Measurements from ENCODE around the gene AQP12B. TPM values are rescaled to one million over a fixed set of nuclear protein-coding genes. Genes with fewer than 3 reads are reported as not detected.

Gene AQP12B
- total RNA-seq, 1 donor from 2014 or later: not detected

- H3K4me3 Mint-ChIP-seq: no peak overlapping the region
- no peak for DNase-seq (ENCODE audit: low spot score in 2 of 2, unreplicated experiment in 2 of 2)
- TF ChIP-seq, protein P1, sequence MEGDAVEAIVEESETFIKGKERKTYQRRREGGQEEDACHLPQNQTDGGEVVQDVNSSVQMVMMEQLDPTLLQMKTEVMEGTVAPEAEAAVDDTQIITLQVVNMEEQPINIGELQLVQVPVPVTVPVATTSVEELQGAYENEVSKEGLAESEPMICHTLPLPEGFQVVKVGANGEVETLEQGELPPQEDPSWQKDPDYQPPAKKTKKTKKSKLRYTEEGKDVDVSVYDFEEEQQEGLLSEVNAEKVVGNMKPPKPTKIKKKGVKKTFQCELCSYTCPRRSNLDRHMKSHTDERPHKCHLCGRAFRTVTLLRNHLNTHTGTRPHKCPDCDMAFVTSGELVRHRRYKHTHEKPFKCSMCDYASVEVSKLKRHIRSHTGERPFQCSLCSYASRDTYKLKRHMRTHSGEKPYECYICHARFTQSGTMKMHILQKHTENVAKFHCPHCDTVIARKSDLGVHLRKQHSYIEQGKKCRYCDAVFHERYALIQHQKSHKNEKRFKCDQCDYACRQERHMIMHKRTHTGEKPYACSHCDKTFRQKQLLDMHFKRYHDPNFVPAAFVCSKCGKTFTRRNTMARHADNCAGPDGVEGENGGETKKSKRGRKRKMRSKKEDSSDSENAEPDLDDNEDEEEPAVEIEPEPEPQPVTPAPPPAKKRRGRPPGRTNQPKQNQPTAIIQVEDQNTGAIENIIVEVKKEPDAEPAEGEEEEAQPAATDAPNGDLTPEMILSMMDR (IDR thresholded peaks at IDR 0.05; ENCODE audit: unreplicated experiment): no peak
- H3K27ac Mint-ChIP-seq: no peak overlapping the region
- peaks cover 3% of the 10 kb centered on the region for H3K36me3 Mint-ChIP-seq
- H3K9me3 Mint-ChIP-seq: no peaks in the 10 kb centered on the region
- no peaks in the 10 kb centered on the region for H3K4me1 Mint-ChIP-seq
- H3K27me3 Mint-ChIP-seq (ENCODE audit: low read depth): no peaks in the 10 kb centered on the region
These were observed 41.2 kb upstream of the AQP12B start for GRCh38 chr2:240723851-240724250.

GRCh38 chr2:240722796-240723735 is 40.4 kb upstream of the AQP12B start:
- H3K36me3 Mint-ChIP-seq: peaks cover 3% of the 10 kb centered on the region
- no peaks in the 10 kb centered on the region for H3K4me1 Mint-ChIP-seq
- H3K9me3 Mint-ChIP-seq: no peaks in the 10 kb centered on the region
- no peak for DNase-seq (ENCODE audit: low spot score in 2 of 2, unreplicated experiment in 2 of 2)
- TF ChIP-seq, protein P1 (IDR thresholded peaks at IDR 0.05; ENCODE audit: unreplicated experiment): no peak
- no peaks in the 10 kb centered on the region for H3K27me3 Mint-ChIP-seq (ENCODE audit: low read depth)
- no peak overlapping the region for H3K4me3 Mint-ChIP-seq
- H3K27ac Mint-ChIP-seq: no peak overlapping the region

GRCh38 chr2:240722376-240722775 is 39.7 kb upstream of the AQP12B start:
- no peak for DNase-seq (ENCODE audit: low spot score in 2 of 2, unreplicated experiment in 2 of 2)
- Mint-ChIP-seq H3K4me1 (no peaks in the 10 kb centered on the region), H3K36me3 (peaks cover 3% of the 10 kb centered on the region), H3K27ac (no peak overlapping the region), H3K4me3 (no peak overlapping the region), H3K27me3 (ENCODE audit: low read depth) (no peaks in the 10 kb centered on the region), H3K9me3 (no peaks in the 10 kb centered on the region)
- TF ChIP-seq, protein P1 (IDR thresholded peaks at IDR 0.05; ENCODE audit: unreplicated experiment): no peak

DNA sequence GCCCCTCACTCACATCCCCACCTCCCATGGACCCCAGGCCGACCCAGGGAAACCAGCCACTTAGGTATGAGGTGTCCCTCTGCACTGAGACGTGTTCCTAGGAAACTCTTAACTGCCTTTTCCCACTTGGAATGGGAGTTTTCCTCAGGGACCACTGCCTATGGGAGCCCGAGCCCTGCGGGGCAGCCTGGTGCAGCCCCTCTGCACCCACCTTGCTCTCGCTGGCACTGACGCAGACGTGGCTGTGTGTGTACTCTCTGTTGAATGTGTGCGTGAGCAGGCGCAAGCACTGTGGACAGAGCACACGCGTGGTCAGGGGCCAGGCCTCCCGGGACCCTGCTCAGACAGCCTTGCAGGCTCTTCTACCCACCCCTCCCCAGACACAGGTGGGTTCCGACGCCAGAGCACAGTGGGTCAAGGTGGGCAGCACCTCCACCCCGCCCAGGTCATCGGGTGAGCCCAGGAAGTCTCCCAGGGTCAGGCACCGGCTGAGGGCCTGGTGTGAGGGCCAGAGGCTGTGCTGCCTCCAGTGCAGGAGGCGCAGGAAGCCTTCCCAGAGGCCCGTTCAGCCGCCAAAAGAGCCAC is 39.0 kb upstream of the AQP12B start:
- Mint-ChIP-seq H3K4me1 (no peaks in the 10 kb centered on the region), H3K4me3 (no peak overlapping the region), H3K27me3 (ENCODE audit: low read depth) (no peaks in the 10 kb centered on the region), H3K9me3 (no peaks in the 10 kb centered on the region), H3K36me3 (peaks cover 2% of the 10 kb centered on the region), H3K27ac (no peak overlapping the region)
- DNase-seq (ENCODE audit: low spot score in 2 of 2, unreplicated experiment in 2 of 2): no peak
- TF ChIP-seq, protein P1 (IDR thresholded peaks at IDR 0.05; ENCODE audit: unreplicated experiment): no peak

DNA sequence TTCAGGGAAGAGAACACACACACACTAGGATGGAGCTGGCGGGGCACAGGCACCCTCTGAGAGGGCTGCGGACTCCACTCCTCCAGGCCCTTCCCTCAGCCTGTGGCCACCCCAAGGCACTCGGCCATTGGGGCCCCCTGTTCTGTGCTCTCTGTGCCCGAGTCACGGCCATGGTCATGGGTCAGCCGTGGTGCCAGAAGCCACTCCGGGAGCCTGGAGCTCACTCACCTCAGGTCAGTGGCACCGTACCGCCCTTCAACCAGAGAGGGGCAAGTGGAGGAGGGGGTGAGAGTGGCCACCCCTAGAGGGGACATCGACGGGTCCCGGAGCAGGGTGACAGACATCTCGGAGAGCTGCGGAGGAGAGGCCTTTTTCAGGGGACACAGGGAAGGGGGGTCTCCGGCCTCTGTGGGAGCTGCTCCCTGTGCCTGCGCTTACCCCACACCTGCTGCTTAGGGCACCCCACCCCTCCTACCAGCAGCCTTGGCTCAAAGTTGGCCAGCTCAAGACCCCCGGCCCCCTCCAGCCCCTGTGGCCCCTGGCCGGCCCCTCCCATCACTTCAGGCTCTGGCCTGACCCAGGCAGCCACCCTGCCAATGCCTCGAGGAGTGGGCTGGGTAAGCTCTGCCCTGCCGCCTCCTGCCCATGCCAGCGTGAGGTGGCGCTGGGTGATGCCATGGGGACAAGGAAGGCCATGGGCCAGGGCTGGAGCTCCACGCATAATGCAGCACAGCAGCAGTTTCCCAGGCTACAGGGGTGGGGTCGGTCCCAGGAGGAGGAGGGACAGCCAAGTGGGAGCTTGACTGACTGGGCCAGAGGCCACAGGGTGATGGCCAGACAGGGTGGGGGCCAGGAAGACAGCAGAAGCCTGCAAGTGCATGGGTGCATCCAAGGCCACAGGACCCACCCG is 38.3 kb upstream of the AQP12B start:
- H3K9me3 Mint-ChIP-seq: no peaks in the 10 kb centered on the region
- no peak overlapping the region for H3K4me3 Mint-ChIP-seq
- H3K27me3 Mint-ChIP-seq (ENCODE audit: low read depth): no peaks in the 10 kb centered on the region
- no peaks in the 10 kb centered on the region for H3K4me1 Mint-ChIP-seq
- TF ChIP-seq, protein P1 (IDR thresholded peaks at IDR 0.05; ENCODE audit: unreplicated experiment): no peak
- DNase-seq (ENCODE audit: low spot score in 2 of 2, unreplicated experiment in 2 of 2): no peak
- H3K27ac Mint-ChIP-seq: no peak overlapping the region
- no peaks in the 10 kb centered on the region for H3K36me3 Mint-ChIP-seq

Data from mesothelial cell of epicardium (in vitro differentiated cells).